ENCODE measurements around the gene TXNDC15.

- TF ChIP-seq CTCF (conservative IDR thresholded peaks at IDR 0.05 in 1 of 2, IDR thresholded peaks at IDR 0.05 in 1 of 2; ENCODE audit: low read depth in 1 of 2, low read length in 2 of 2) (no peak), EZH2 (IDR thresholded peaks at IDR 0.05; ENCODE audit: low read length, missing control alignments) (no peak)
Measured at GRCh38 chr5:134945041-134945440, 70.9 kb downstream of the TXNDC15 start.
